BE2C (cell line): ENCODE data around the gene DDA1.

Source experiments
- DNase-seq: peaks from one replicate; pipeline ENCODE4 v3.0.0-alpha.2; 2020
- H3K27me3 ChIP-seq: fragments of 250-450 bp; sonication (Bioruptor Pico); 2 replicates; pipeline ENCODE4 v1.5.1; 2020; ENCODE audit warnings: mild to moderate bottlenecking
- H3K36me3 ChIP-seq: fragments of 250-450 bp; sonication (Bioruptor Pico); 2 replicates; pipeline ENCODE4 v1.5.1; 2020; ENCODE audit warnings: mild to moderate bottlenecking
- H3K4me1 ChIP-seq: fragments of 250-450 bp; sonication (Bioruptor Pico); 2 replicates; pipeline ENCODE4 v1.5.1; 2020
- H3K4me3 ChIP-seq: 2 replicates; pipeline ENCODE4 v1.5.1; 2011; ENCODE audit warnings: low read depth, low read length
- H3K9me3 ChIP-seq: fragments of 250-450 bp; sonication (Bioruptor Pico); 2 replicates; pipeline ENCODE4 v1.5.1; 2020
- TF ChIP-seq, protein P1 (sequence below): IDR thresholded peaks from 2 replicates; pipeline ENCODE4 v1.5.1; 2012; ENCODE audit warnings: mild to moderate bottlenecking, low read depth, low read length

The DDA1 gene

DNA sequence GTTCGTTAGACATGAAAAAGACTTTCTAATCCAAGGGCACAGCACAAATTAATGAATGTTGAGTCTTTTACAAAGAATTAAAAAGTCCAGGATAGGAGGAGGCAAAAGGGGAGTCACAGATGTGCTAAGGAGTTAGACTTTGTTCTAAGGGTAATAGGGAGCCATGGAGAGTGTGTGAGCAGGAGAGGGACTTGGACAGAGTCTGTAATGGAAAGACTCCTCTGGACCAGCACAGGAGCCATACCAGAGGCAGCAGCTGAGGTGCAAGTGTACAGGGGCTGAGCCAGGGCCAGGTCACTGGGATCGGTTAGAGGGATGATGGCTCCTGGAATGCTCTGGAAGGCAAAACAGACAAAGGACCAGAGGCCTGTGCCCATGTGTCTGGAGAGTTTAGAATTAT is 38.5 kb downstream of the DDA1 start:
- no peak for DNase-seq
- TF ChIP-seq, protein P1, sequence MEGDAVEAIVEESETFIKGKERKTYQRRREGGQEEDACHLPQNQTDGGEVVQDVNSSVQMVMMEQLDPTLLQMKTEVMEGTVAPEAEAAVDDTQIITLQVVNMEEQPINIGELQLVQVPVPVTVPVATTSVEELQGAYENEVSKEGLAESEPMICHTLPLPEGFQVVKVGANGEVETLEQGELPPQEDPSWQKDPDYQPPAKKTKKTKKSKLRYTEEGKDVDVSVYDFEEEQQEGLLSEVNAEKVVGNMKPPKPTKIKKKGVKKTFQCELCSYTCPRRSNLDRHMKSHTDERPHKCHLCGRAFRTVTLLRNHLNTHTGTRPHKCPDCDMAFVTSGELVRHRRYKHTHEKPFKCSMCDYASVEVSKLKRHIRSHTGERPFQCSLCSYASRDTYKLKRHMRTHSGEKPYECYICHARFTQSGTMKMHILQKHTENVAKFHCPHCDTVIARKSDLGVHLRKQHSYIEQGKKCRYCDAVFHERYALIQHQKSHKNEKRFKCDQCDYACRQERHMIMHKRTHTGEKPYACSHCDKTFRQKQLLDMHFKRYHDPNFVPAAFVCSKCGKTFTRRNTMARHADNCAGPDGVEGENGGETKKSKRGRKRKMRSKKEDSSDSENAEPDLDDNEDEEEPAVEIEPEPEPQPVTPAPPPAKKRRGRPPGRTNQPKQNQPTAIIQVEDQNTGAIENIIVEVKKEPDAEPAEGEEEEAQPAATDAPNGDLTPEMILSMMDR: no peak
- Histone ChIP-seq H3K9me3 (no peaks in the 10 kb centered on the region), H3K27me3 (no peaks in the 10 kb centered on the region), H3K4me1 (no peaks in the 10 kb centered on the region), H3K4me3 (no peak overlapping the region), H3K36me3 (no peaks in the 10 kb centered on the region)

DNA sequence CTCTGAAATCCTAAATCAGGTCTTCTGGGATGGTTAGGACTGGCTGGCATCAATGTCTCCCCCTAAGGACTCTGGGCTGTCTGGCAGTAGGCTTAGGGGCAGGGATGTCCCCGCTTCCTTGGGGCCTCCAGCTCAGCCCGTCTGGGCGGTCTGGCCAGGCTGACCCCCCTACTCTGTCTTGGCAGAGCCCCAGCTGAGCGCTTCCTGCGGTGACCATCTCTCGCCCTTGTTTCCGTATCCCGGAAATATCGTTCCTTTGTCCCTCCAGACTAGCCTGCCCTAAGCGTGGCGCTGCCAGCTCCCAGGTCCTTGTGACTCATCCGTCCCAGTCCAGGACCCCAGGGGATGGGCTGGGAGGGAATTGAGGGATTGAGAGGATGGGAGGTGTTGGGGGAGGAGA is 39.3 kb downstream of the DDA1 start:
- Histone ChIP-seq H3K36me3 (no peaks in the 10 kb centered on the region), H3K27me3 (no peaks in the 10 kb centered on the region), H3K4me1 (no peaks in the 10 kb centered on the region), H3K9me3 (no peaks in the 10 kb centered on the region), H3K4me3 (peak overlapping the region; percentile 38)
- peak; percentile 75 for DNase-seq
- TF ChIP-seq, protein P1: no peak

DNA sequence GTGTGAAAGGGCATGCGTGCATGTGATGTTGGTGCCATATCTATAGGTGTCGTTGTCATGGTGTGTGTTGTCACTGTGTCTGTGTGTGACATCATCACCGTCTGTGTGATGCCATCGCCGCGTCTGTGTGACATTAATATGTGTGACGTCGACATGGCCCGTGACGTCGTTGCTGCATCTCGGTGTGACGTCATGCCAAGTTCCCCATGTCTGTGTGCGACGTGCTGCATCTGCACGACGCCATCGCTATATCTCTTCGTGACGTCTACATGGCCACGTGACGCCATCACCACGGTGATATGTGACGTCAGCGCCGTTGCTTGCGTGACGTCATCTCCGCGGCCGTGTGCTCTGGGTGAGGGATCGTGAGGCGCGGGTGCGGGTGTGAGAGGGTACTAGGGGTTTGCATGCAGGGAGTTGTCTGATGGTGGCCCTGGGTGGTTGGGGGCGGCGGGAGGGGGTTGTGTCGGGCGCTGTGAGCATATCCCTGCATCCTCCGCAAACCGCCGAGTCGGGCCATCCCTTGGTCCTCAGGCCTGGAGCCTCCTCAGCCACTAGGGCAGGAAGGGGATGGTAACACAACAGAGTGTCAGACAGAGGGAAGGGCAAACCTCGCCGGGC is 42.6 kb downstream of the DDA1 start:
- H3K4me1 ChIP-seq: no peaks in the 10 kb centered on the region
- no peaks in the 10 kb centered on the region for H3K36me3 ChIP-seq
- H3K4me3 ChIP-seq: no peak overlapping the region
- TF ChIP-seq, protein P1: no peak
- DNase-seq: no peak
- H3K9me3 ChIP-seq: no peaks in the 10 kb centered on the region
- no peaks in the 10 kb centered on the region for H3K27me3 ChIP-seq

DNA sequence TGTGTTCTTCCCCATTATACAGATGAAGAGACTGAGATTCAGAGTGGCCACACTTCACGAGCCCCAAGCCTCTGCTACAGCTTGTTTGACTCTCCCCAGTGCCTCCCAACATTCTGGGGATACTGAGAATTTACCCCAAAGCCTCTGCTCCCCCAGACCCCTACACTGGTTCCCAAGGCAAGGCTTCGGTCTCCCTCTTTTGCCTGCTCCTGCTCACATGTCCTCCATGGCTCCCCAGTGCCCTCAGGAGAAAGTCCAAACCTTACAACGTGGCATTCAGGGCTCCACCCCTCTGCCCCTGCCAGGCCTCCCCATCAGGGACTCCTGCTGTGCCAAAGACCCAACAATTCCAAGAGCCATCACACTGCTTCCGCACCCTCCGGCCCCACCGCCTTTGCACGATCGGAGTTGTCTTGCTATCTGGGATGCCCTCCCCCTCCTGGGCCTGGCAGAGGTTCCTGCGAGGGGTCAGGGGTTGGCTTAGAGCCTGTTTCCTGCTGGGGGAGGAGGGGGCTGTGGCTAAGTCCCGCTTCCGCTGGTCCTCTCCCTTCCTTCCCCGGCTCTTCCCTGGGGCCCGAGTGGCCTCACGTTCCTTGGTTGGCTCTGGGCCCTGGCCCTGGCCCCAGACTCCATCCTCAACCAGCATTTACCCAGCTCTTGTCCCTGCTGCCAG is 43.4 kb downstream of the DDA1 start:
- H3K4me3 ChIP-seq: no peak overlapping the region
- H3K9me3 ChIP-seq: no peaks in the 10 kb centered on the region
- no peaks in the 10 kb centered on the region for H3K27me3 ChIP-seq
- H3K4me1 ChIP-seq: no peaks in the 10 kb centered on the region
- TF ChIP-seq, protein P1: no peak
- H3K36me3 ChIP-seq: no peaks in the 10 kb centered on the region
- DNase-seq: no peak

DNA sequence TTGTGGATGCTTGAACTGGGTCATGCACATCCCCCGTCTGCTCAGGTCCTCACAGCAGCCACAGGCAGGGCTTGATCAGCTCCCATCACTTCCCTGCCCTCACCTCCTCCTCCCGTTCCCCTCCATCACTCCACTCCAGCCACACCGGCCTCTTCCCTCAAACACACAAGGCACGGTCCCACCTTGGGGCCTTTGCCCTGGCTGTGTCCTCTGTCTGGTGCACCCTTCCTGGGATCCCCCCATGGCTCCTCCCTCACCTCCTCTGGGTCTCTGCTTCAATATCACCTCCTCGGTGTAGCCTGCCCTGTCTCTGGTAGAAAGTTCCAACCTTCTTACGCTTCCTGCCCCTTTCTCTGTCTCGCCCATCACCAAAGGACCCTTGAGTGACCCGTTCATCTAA is 44.0 kb downstream of the DDA1 start:
- no peaks in the 10 kb centered on the region for H3K27me3 ChIP-seq
- no peaks in the 10 kb centered on the region for H3K9me3 ChIP-seq
- H3K36me3 ChIP-seq: no peaks in the 10 kb centered on the region
- no peak overlapping the region for H3K4me3 ChIP-seq
- TF ChIP-seq, protein P1: no peak
- DNase-seq: no peak
- no peaks in the 10 kb centered on the region for H3K4me1 ChIP-seq

DNA sequence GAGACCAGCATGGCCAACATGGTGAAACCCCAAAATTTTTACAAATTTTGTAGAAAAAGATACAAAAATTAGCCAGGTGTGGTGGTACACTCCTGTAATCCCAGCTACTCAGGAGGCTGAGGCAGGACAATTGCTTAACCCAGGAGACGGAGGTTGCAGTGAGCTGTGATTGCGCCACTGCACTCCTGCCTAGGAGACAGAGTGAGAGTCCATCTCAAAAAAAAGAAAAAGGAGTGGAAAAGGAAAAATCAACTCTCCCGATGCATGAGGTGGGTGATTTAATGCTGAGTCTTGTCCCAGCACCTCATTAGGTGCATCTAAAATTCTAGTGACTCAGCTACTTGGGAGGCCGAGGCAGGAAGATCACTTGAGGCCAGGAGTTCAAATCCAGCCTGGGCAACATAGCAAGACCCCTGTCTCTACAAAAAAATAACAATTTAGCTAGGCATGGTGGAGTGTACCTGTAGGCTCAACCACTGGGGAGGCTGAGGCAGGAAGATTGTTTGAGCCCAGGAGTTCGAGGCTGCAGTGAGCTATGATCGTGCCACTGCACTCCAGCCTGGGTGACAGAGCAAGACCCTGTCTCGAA is 47.8 kb downstream of the DDA1 start:
- no peak for DNase-seq
- H3K4me3 ChIP-seq: no peak overlapping the region

More for the DNA sequence above, 47.8 kb downstream of the DDA1 start:
- Histone ChIP-seq H3K27me3 (no peaks in the 10 kb centered on the region), H3K4me1 (no peaks in the 10 kb centered on the region), H3K36me3 (no peaks in the 10 kb centered on the region), H3K9me3 (no peaks in the 10 kb centered on the region)
- TF ChIP-seq, protein P1: no peak
